Bronchial epithelial cell (primary cell): ENCODE measurements around the gene BTBD8. TPM values are rescaled to one million over a fixed set of nuclear protein-coding genes. Genes with fewer than 3 reads are reported as not detected.

Experiments used
- DNase-seq: peaks from one replicate; pipeline ENCODE4 v3.0.0-alpha.2; 2010; ENCODE audit warnings: low read depth
- FAIRE-seq: peaks from 2 replicates; lab custom pipeline; 2011; peaks lifted over from hg19 to GRCh38; lab: Jason Lieb, UNC
- H3K27me3 ChIP-seq: 2 replicates; pipeline ENCODE4 v1.5.1; 2011; ENCODE audit warnings: low read length; ENCODE audit not compliant: control insufficient read depth, insufficient read depth
- H3K36me3 ChIP-seq: 2 replicates; pipeline ENCODE4 v1.5.1; 2011; ENCODE audit warnings: low read length; ENCODE audit not compliant: control insufficient read depth, insufficient read depth
- H3K4me3 ChIP-seq: 2 replicates; pipeline ENCODE4 v1.5.1; 2011; ENCODE audit warnings: mild to moderate bottlenecking, low read depth, low read length, control low read depth
- total RNA-seq: library from RNA; depleted of rRNA; stranded (reverse); fragments of >200 nt; gene quantifications from 2 replicates; pipeline ENCODE4 v1.2.1, GENCODE V29; 2014
- TF ChIP-seq, protein P1 (sequence below): IDR thresholded peaks from 2 replicates; pipeline ENCODE4 v1.5.1; 2011; ENCODE audit warnings: mild to moderate bottlenecking, moderate library complexity, low read length, control low read depth, inconsistent platforms; ENCODE audit not compliant: insufficient read depth, severe bottlenecking

The BTBD8 gene
- total RNA-seq, 1 donor from 2014 or later = 2.6 TPM

DNA sequence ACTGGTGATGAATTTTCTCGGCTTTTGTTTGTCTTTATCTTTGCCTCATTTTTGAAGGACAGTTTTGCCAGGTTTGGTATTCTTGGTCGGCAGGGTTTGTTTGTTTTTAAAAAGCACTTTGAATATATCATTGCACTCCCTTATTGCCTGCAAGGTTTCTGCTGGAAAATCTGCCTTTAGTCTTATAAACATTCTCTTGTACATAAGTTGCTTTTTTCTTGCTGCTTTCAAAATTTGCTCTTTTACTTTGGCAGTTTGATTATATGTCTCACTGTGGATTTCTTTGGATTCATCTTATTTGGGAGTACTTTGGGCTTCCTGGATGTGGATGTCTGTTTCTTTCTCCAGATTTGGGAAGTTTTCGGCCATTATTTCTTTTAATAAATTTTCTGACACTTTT lies 79.4 kb downstream of the BTBD8 start:
- TF ChIP-seq, protein P1, sequence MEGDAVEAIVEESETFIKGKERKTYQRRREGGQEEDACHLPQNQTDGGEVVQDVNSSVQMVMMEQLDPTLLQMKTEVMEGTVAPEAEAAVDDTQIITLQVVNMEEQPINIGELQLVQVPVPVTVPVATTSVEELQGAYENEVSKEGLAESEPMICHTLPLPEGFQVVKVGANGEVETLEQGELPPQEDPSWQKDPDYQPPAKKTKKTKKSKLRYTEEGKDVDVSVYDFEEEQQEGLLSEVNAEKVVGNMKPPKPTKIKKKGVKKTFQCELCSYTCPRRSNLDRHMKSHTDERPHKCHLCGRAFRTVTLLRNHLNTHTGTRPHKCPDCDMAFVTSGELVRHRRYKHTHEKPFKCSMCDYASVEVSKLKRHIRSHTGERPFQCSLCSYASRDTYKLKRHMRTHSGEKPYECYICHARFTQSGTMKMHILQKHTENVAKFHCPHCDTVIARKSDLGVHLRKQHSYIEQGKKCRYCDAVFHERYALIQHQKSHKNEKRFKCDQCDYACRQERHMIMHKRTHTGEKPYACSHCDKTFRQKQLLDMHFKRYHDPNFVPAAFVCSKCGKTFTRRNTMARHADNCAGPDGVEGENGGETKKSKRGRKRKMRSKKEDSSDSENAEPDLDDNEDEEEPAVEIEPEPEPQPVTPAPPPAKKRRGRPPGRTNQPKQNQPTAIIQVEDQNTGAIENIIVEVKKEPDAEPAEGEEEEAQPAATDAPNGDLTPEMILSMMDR = no peak
- no peak for DNase-seq
- no peak for FAIRE-seq

DNA sequence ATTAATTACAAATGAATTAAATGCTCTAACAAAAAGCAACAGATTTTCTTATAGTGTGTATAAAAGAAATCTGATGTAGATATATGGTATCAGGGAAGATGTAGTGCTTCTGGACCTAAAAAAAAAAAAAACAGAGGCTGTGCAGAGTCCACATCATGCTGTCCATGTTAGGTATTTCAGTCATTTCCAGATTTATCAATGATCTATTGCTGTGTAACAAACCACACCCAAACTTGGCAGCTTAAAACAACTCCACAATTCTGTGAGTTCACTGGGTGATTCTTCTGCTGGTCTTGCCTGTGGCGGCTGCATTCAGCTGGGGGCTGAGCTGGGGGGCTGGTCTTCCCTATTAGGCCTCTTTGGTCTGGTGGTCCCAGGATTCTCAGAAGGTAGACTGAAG lies 85.2 kb downstream of the BTBD8 start:
- H3K36me3 ChIP-seq = no peaks in the 10 kb centered on the region
- H3K27me3 ChIP-seq = no peaks in the 10 kb centered on the region
- TF ChIP-seq, protein P1 = no peak
- DNase-seq (no peak), FAIRE-seq (no peak)
- no peak overlapping the region for H3K4me3 ChIP-seq

More for the DNA sequence above, 79.4 kb downstream of the BTBD8 start:
- no peak overlapping the region for H3K4me3 ChIP-seq
- H3K27me3 ChIP-seq = no peaks in the 10 kb centered on the region
- no peaks in the 10 kb centered on the region for H3K36me3 ChIP-seq

DNA sequence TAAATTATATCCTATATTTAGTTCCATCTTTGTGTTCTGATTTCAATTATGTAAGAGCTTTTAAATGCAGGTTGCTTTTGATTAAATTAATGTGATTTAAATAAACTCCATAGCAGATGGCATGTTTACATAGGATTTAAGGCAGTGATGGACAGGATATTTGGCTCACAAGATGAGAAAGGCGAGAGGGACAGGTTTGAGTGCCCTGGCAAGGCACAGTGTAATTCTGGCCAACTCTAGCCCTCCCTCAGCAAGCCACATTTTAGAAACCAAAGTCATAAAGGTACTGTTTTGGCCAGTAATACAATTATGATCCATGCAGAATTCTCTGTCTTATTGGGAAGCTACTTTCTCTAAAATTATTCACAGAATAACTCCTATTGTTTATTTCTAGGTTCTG lies 87.0 kb downstream of the BTBD8 start:
- FAIRE-seq (no peak), DNase-seq (no peak)
- TF ChIP-seq, protein P1 = no peak
- no peaks in the 10 kb centered on the region for H3K36me3 ChIP-seq
- H3K4me3 ChIP-seq = no peak overlapping the region
- H3K27me3 ChIP-seq = no peaks in the 10 kb centered on the region

DNA sequence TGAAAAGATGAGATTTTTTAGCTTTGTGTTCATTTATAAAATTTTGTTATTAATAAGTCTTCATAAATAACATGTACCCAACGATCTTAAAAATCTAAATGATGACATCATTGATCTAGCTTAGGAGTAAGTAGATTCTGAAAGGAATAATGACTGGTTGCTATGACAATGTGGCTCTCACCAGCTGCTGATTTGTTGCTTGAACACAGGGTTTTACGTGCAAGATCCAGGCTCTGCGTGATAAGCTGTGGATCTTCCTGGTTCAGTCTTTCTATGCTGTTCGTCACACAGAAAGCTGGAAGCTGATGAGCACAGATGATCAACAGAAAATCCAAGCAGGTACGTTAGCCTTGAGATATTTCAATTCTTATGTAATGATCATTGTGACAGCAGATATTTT lies 88.5 kb downstream of the BTBD8 start:
- DNase-seq (no peak), FAIRE-seq (no peak)
- TF ChIP-seq, protein P1 = no peak
- H3K27me3 ChIP-seq = no peaks in the 10 kb centered on the region
- H3K36me3 ChIP-seq = no peaks in the 10 kb centered on the region
- no peak overlapping the region for H3K4me3 ChIP-seq

DNA sequence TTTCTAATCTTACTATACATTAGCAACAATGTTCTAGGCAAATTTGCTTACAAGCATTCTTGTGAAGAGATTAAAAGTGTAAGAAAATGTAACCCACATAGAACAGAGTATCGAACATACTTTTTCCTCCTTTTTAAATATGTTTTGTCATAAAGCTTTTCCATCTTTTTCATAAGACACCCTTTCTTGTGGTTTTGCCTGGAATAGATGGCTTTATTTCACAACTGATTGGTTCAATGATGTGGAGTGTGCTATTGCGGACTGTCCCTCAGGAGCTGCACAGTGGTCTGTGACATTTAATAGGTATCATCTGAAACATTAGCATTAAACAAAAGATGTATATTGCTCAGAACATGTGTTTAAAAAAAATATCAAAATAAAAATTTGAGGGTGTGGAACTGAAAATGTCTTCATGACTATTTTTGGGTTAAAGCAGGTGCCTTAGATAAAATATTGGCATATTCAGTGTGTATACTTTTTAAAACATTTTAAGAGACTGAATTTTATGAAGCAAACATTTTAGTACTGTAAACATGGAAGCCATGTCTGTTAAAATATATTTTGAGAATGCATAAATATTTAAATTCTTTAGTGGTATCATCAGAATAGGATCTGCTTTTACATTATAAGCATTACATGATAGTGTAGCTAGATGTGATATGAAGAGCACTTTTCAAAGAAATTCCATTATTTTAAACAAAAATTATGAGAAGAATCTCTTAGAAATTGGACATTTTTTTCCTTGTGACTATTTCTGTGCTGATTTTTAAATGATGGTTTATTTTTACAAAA lies 89.3 kb downstream of the BTBD8 start:
- FAIRE-seq = no peak
- TF ChIP-seq, protein P1 = no peak

More for the DNA sequence above, 89.3 kb downstream of the BTBD8 start:
- H3K4me3 ChIP-seq = no peak overlapping the region
- no peaks in the 10 kb centered on the region for H3K36me3 ChIP-seq
- no peaks in the 10 kb centered on the region for H3K27me3 ChIP-seq
- DNase-seq = no peak
